SK-N-SH (cell line): ENCODE data around the gene IGF2BP3. TPM values are rescaled to one million over a fixed set of nuclear protein-coding genes. Genes with fewer than 3 reads are reported as not detected.

Experiments used
- CTCF ChIA-PET: fragments of 300-600, 350-600 bp; formaldehyde crosslinking; extraction: SDS; loops from one replicate; lab custom pipeline; 2021; lab: Yijun Ruan, JAX
- POLR2A ChIA-PET: fragments of 350-600 bp; sonication (Branson Sonifier 250); formaldehyde crosslinking; extraction: SDS; loops from one replicate; lab custom pipeline; 2020; ENCODE audit warnings: antibody characterized with exemption, inconsistent platforms; lab: Yijun Ruan, JAX
- DNase-seq: peaks from one replicate; pipeline ENCODE4 v3.0.0; 2012
- H2AFZ ChIP-seq: fragments of 200-600 bp; sonication (generic); 2 replicates; pipeline ENCODE4 v1.8.1; 2016; ENCODE audit warnings: antibody characterized with exemption, mild to moderate bottlenecking, low read depth
- H3F3A ChIP-seq: fragments of 200-600 bp; sonication (generic); replicated peaks from 2 replicates; pipeline ENCODE3; 2016; ENCODE audit warnings: antibody characterized with exemption, mild to moderate bottlenecking; ENCODE audit not compliant: insufficient read depth
- H3K27ac ChIP-seq, 2 experiments: fragments of 200-500 bp in 1 of 2; fragments of 200-600 bp in 1 of 2; sonication (Bioruptor generic) in 1 of 2; sonication (generic), shearing (Covaris generic) in 1 of 2; 2 replicates each; pipeline versions ENCODE4 v1.5.1 to v1.6.1; 2014 to 2016; ENCODE audit warnings: low read depth in 2 of 2, inconsistent platforms in 1 of 2, low read length in 1 of 2, mild to moderate bottlenecking in 1 of 2, mixed read lengths in 1 of 2
- H3K27me3 ChIP-seq: fragments of 200-600 bp; sonication (generic), shearing (Covaris generic); 2 replicates; pipeline ENCODE4 v1.6.1; 2016; ENCODE audit warnings: mixed run types; ENCODE audit not compliant: insufficient read depth
- H3K36me3 ChIP-seq, 2 experiments: fragments of 200-500 bp in 1 of 2; fragments of 200-600 bp in 1 of 2; sonication (Bioruptor generic) in 1 of 2; sonication (generic) in 1 of 2; replicated peaks in 1 of 2; 2 replicates each; pipeline versions ENCODE3 to v1.5.1; 2014 to 2016; ENCODE audit warnings: low read length in 1 of 2, mild to moderate bottlenecking in 1 of 2; ENCODE audit not compliant: insufficient read depth in 2 of 2, control insufficient read depth in 1 of 2
- H3K4me1 ChIP-seq, 2 experiments: fragments of 200-500 bp in 1 of 2; fragments of 200-600 bp in 1 of 2; sonication (Bioruptor generic) in 1 of 2; sonication (generic), shearing (Covaris generic) in 1 of 2; 2 replicates each; pipeline versions ENCODE4 v1.5.1 to v1.6.1; 2014 to 2016; ENCODE audit warnings: low read depth in 1 of 2, low read length in 1 of 2, mixed run types in 1 of 2; ENCODE audit not compliant: insufficient read depth in 2 of 2, control insufficient read depth in 1 of 2
- H3K4me2 ChIP-seq: fragments of 200-600 bp; sonication (generic), shearing (Covaris generic); 2 replicates; pipeline ENCODE4 v1.6.1; 2017; ENCODE audit warnings: mixed run types
- H3K4me3 ChIP-seq, 2 experiments: fragments of 200-500 bp in 1 of 2; fragments of 200-600 bp in 1 of 2; sonication (Bioruptor generic) in 1 of 2; sonication (generic), shearing (Covaris generic) in 1 of 2; 2 replicates each; pipeline versions ENCODE4 v1.5.1 to v1.8.1; 2014 to 2016; ENCODE audit warnings: low read depth in 2 of 2, inconsistent platforms in 1 of 2, low read length in 1 of 2, mild to moderate bottlenecking in 1 of 2, mixed read lengths in 1 of 2, moderate library complexity in 1 of 2
- H3K79me2 ChIP-seq: fragments of 200-600 bp; sonication (generic); 2 replicates; pipeline ENCODE4 v1.8.1; 2017; ENCODE audit warnings: mild to moderate bottlenecking; ENCODE audit not compliant: insufficient read depth
- H3K9ac ChIP-seq: fragments of 200-600 bp; sonication (generic); 2 replicates; pipeline ENCODE4 v1.6.1; 2017; ENCODE audit warnings: mixed run types
- H3K9me2 ChIP-seq: fragments of 200-600 bp; sonication (generic); 2 replicates; pipeline ENCODE4 v1.6.1; 2017; ENCODE audit warnings: mixed run types
- H3K9me3 ChIP-seq: fragments of 200-600 bp; sonication (generic); 2 replicates; pipeline ENCODE4 v1.6.1; 2017; ENCODE audit warnings: mixed run types, mild to moderate bottlenecking, moderate library complexity
- H4K20me1 ChIP-seq: fragments of 200-600 bp; sonication (generic); 2 replicates; pipeline ENCODE4 v1.6.1; 2017; ENCODE audit warnings: mild to moderate bottlenecking, mixed run types; ENCODE audit not compliant: insufficient read depth
- FOSL2 ChIP-seq: IDR thresholded peaks from 2 replicates; pipeline ENCODE4 v1.4.0; 2012; ENCODE audit warnings: low read depth, mild to moderate bottlenecking, moderate library complexity, borderline replicate concordance
- MAX ChIP-seq: IDR thresholded peaks from 2 replicates; pipeline ENCODE4 v1.4.0; 2012; ENCODE audit warnings: low read depth
- RXRA ChIP-seq: IDR thresholded peaks from 2 replicates; pipeline ENCODE4 v1.4.0; 2012; ENCODE audit warnings: low read depth, mild to moderate bottlenecking, borderline replicate concordance
- TEAD4 ChIP-seq: IDR thresholded peaks from 2 replicates; pipeline ENCODE4 v1.4.0; 2012; ENCODE audit warnings: mild to moderate bottlenecking, borderline replicate concordance; ENCODE audit not compliant: insufficient read depth
- ZBTB33 ChIP-seq: IDR thresholded peaks from 2 replicates; pipeline ENCODE4 v1.4.0; 2012; ENCODE audit warnings: low read depth, borderline replicate concordance
- WGBS: methylation state at CpG from one replicate; pipeline ENCODE4 v1.1.6; 2017; ENCODE audit warnings: low lambda C conversion rate; 5-methylcytosine and 5-hydroxymethylcytosine counted together
- polyA plus RNA-seq, 3 experiments: library from polyadenylated mRNA; depleted of rRNA; stranded (reverse); fragments of >200 nt; gene quantifications; 2 replicates each; pipeline ENCODE4 v1.2.3, GENCODE V29; 2012
- TF ChIP-seq, protein P1 (sequence below): IDR thresholded peaks from 2 replicates; pipeline ENCODE4 v1.6.1; 2012; ENCODE audit warnings: mild to moderate bottlenecking, low read depth, low read length, moderate library complexity
- TF ChIP-seq, protein P2 (sequence below): IDR thresholded peaks from 2 replicates; pipeline ENCODE4; 2012

Gene IGF2BP3
- polyA plus RNA-seq, 1 of the 3 experiments (the other 2 are of a cell fraction) = 34.4 TPM

DNA sequence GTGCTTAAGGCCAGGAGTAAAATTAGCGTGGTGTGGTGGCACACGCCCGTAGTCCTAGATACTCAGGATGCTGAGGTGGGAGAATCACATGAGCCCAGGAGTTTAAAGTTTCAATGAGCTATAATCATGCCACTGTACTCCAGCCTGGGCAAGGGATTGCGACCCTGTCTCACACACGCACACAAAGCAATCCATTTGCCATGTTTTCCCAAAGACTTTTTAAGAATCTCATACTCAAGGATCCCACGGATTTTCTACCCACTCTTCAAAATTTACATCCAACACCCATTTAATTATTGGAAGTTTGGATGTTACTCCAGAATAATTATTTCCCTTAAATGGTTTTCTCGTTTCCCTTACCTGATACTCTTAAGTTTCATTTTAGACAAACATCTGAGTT is 47.9 kb downstream of the IGF2BP3 start:
- H3F3A ChIP-seq = peaks cover 18% of the 10 kb centered on the region
- no peaks in the 10 kb centered on the region for H3K9me3 ChIP-seq
- H3K4me1 ChIP-seq = peaks cover 0 to 14% of the 10 kb centered on the region in 2 experiments
- no peak overlapping the region for H3K9ac ChIP-seq
- ChIA-PET CTCF (no interaction called here), POLR2A (no interaction called here)
- WGBS = 83% methylated on average over 7 of the region's 7 CpGs
- peaks cover 89% of the 10 kb centered on the region for H4K20me1 ChIP-seq
- DNase-seq = no peak
- no peaks in the 10 kb centered on the region for H3K27me3 ChIP-seq
- no peak overlapping the region for H3K4me2 ChIP-seq
- no peaks in the 10 kb centered on the region for H3K9me2 ChIP-seq
- no peak overlapping the region for H3K4me3 ChIP-seq
- H3K79me2 ChIP-seq = peaks cover 100% of the 10 kb centered on the region
- TF ChIP-seq, protein P1, sequence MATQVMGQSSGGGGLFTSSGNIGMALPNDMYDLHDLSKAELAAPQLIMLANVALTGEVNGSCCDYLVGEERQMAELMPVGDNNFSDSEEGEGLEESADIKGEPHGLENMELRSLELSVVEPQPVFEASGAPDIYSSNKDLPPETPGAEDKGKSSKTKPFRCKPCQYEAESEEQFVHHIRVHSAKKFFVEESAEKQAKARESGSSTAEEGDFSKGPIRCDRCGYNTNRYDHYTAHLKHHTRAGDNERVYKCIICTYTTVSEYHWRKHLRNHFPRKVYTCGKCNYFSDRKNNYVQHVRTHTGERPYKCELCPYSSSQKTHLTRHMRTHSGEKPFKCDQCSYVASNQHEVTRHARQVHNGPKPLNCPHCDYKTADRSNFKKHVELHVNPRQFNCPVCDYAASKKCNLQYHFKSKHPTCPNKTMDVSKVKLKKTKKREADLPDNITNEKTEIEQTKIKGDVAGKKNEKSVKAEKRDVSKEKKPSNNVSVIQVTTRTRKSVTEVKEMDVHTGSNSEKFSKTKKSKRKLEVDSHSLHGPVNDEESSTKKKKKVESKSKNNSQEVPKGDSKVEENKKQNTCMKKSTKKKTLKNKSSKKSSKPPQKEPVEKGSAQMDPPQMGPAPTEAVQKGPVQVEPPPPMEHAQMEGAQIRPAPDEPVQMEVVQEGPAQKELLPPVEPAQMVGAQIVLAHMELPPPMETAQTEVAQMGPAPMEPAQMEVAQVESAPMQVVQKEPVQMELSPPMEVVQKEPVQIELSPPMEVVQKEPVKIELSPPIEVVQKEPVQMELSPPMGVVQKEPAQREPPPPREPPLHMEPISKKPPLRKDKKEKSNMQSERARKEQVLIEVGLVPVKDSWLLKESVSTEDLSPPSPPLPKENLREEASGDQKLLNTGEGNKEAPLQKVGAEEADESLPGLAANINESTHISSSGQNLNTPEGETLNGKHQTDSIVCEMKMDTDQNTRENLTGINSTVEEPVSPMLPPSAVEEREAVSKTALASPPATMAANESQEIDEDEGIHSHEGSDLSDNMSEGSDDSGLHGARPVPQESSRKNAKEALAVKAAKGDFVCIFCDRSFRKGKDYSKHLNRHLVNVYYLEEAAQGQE = no peak
- TF ChIP-seq MAX (no peak), RXRA (no peak), FOSL2 (no peak)
- TF ChIP-seq, protein P2, sequence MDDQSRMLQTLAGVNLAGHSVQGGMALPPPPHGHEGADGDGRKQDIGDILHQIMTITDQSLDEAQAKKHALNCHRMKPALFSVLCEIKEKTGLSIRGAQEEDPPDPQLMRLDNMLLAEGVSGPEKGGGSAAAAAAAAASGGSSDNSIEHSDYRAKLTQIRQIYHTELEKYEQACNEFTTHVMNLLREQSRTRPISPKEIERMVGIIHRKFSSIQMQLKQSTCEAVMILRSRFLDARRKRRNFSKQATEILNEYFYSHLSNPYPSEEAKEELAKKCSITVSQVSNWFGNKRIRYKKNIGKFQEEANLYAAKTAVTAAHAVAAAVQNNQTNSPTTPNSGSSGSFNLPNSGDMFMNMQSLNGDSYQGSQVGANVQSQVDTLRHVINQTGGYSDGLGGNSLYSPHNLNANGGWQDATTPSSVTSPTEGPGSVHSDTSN = no peak
- H3K27ac ChIP-seq = no peak overlapping the region
- H2AFZ ChIP-seq = no peak overlapping the region
- no peaks in the 10 kb centered on the region for H3K36me3 ChIP-seq

GRCh38 chr7:23419845-23420244 is 50.4 kb downstream of the IGF2BP3 start:
- 100% methylated on average over 1 of the region's 1 CpG for WGBS
- no peak overlapping the region for H3K9ac ChIP-seq
- peaks cover 0 to 14% of the 10 kb centered on the region in 2 experiments for H3K4me1 ChIP-seq
- peaks cover 18% of the 10 kb centered on the region for H3F3A ChIP-seq
- no peak overlapping the region for H2AFZ ChIP-seq
- peaks cover 95% of the 10 kb centered on the region for H3K79me2 ChIP-seq
- ChIA-PET POLR2A (interaction anchor here (0.6 kb wide), 1 partner anchor 117 kb away, joined by 3 read pairs; no protein-coding TSS in a partner anchor), CTCF (interaction anchor here (1.5 to 4.3 kb wide), 2 partner anchors 10 to 127 kb away, joined by 6 to 39 read pairs; no protein-coding TSS in a partner anchor)
- TF ChIP-seq ZBTB33 (no peak), TEAD4 (no peak)
- no peaks in the 10 kb centered on the region for H3K27me3 ChIP-seq
- H3K4me2 ChIP-seq = no peak overlapping the region
- H3K27ac ChIP-seq = no peak overlapping the region
- H3K9me3 ChIP-seq = no peaks in the 10 kb centered on the region
- no peak overlapping the region for H3K4me3 ChIP-seq
- no peak for DNase-seq
- no peaks in the 10 kb centered on the region for H3K9me2 ChIP-seq
- H4K20me1 ChIP-seq = peaks cover 69% of the 10 kb centered on the region
- peaks cover 12 to 23% of the 10 kb centered on the region in 2 experiments for H3K36me3 ChIP-seq
